Embryonic facial prominence (tissue), 1 donor: Measurements from ENCODE around the gene C22orf23.
"Not testable (repeated sequence)": the region's sequence is repeated elsewhere in the genome, so short reads cannot be mapped to it uniquely, and the experiment has no call there.

Source experiments
- DNase-seq: peaks from one replicate; pipeline ENCODE4 v3.0.0-alpha.2; 2016; ENCODE audit errors: extremely low spot score

C22orf23 gene

GRCh38 chr22:37954686-37955085, 1.3 kb upstream of the C22orf23 start:
- DNase-seq = no peak

- DNase-seq = no peak
Observed at GRCh38 chr22:37953062-37953436, 352 bp downstream of the C22orf23 start.

- DNase-seq = not testable (repeated sequence)
Observed at GRCh38 chr22:37952629-37953028, 772 bp downstream of the C22orf23 start.

- no peak for DNase-seq
Observed at GRCh38 chr22:37951305-37951704, 2.1 kb downstream of the C22orf23 start.

GRCh38 chr22:37947142-37947795, 6.1 kb downstream of the C22orf23 start:
- DNase-seq = not testable (repeated sequence)

GRCh38 chr22:37944423-37944822, 9.0 kb downstream of the C22orf23 start:
- not testable (repeated sequence) for DNase-seq

GRCh38 chr22:37943825-37944198, 9.6 kb downstream of the C22orf23 start:
- DNase-seq = no peak

GRCh38 chr22:37943136-37943824, 10.1 kb downstream of the C22orf23 start:
- DNase-seq = no peak

GRCh38 chr22:37942133-37942532, 11.3 kb downstream of the C22orf23 start:
- DNase-seq = no peak

- no peak for DNase-seq
Observed at GRCh38 chr22:37940698-37941376, 12.6 kb downstream of the C22orf23 start.

- DNase-seq = no peak
Observed at GRCh38 chr22:37933711-37934376, 19.6 kb downstream of the C22orf23 start.

- no peak for DNase-seq
Observed at GRCh38 chr22:37932821-37933578, 20.4 kb downstream of the C22orf23 start.

GRCh38 chr22:37932401-37932800, 21.0 kb downstream of the C22orf23 start:
- DNase-seq = no peak

- no peak for DNase-seq
Observed at GRCh38 chr22:37931893-37932389, 21.5 kb downstream of the C22orf23 start.

GRCh38 chr22:37930952-37931440, 22.4 kb downstream of the C22orf23 start:
- DNase-seq = no peak

- no peak for DNase-seq
Observed at GRCh38 chr22:37930270-37930951, 23.0 kb downstream of the C22orf23 start.

- DNase-seq = no peak
Observed at GRCh38 chr22:37929390-37929789, 24.0 kb downstream of the C22orf23 start.

- no peak for DNase-seq
Observed at GRCh38 chr22:37927637-37927936, 25.8 kb downstream of the C22orf23 start.

GRCh38 chr22:37926771-37927636, 26.4 kb downstream of the C22orf23 start:
- no peak for DNase-seq

GRCh38 chr22:37926358-37926757, 27.0 kb downstream of the C22orf23 start:
- DNase-seq = no peak
